Type B pancreatic cell (in vitro differentiated cells): Measurements from ENCODE around the gene SEPTIN5. TPM values are rescaled to one million over a fixed set of nuclear protein-coding genes. Genes with fewer than 3 reads are reported as not detected.

ENCODE experiments used
- DNase-seq: peaks from one replicate; pipeline ENCODE4 v3.0.0; 2021; ENCODE audit warnings: mixed read lengths; ENCODE audit not compliant: unreplicated experiment; ENCODE audit errors: extremely low spot score
- H3K27ac Mint-ChIP-seq: 2 replicates; pipeline ENCODE4 v1.8.0; 2021; ENCODE audit warnings: mild to moderate bottlenecking, mixed read lengths
- H3K27me3 Mint-ChIP-seq: 2 replicates; pipeline ENCODE4 v1.8.0; 2021; ENCODE audit warnings: mixed read lengths
- H3K36me3 Mint-ChIP-seq: 2 replicates; pipeline ENCODE4 v1.8.0; 2021; ENCODE audit warnings: mixed read lengths
- H3K4me1 Mint-ChIP-seq: one replicate; pipeline ENCODE4 v1.8.0; 2021; ENCODE audit warnings: mixed read lengths; ENCODE audit not compliant: unreplicated experiment
- H3K4me3 Mint-ChIP-seq: 2 replicates; pipeline ENCODE4 v1.8.0; 2021; ENCODE audit warnings: mild to moderate bottlenecking, mixed read lengths
- H3K9me3 Mint-ChIP-seq: 2 replicates; pipeline ENCODE4 v1.8.0; 2021; ENCODE audit warnings: mixed read lengths
- CTCF ChIP-seq: fragments of 200-600 bp; sonication (generic); conservative IDR thresholded peaks from 2 replicates; pipeline ENCODE4 v1.5.0; 2021; ENCODE audit warnings: antibody characterized with exemption, mild to moderate bottlenecking
- total RNA-seq: library from RNA; stranded (reverse); gene quantifications from 2 replicates; pipeline ENCODE4 v1.2.1, GENCODE V29; 2021; ENCODE audit warnings: low replicate concordance

Gene SEPTIN5
- total RNA-seq, 1 donor from 2014 or later = 45.7 TPM

GRCh38 chr22:19667872-19668740 is 46.2 kb upstream of the SEPTIN5 start:
- H3K36me3 Mint-ChIP-seq = no peaks in the 10 kb centered on the region
- no peak overlapping the region for H3K4me3 Mint-ChIP-seq
- peak; percentile 52 for DNase-seq
- H3K4me1 Mint-ChIP-seq = peaks cover 27% of the 10 kb centered on the region
- peaks cover 17% of the 10 kb centered on the region for H3K27me3 Mint-ChIP-seq
- no peak for TF ChIP-seq CTCF
- no peak overlapping the region for H3K27ac Mint-ChIP-seq
- H3K9me3 Mint-ChIP-seq = no peaks in the 10 kb centered on the region

GRCh38 chr22:19668748-19669147 is 45.6 kb upstream of the SEPTIN5 start:
- Mint-ChIP-seq H3K36me3 (no peaks in the 10 kb centered on the region), H3K4me1 (peaks cover 22% of the 10 kb centered on the region), H3K4me3 (no peak overlapping the region), H3K9me3 (no peaks in the 10 kb centered on the region), H3K27ac (no peak overlapping the region), H3K27me3 (peaks cover 20% of the 10 kb centered on the region)
- DNase-seq = peak; percentile 56
- no peak for TF ChIP-seq CTCF

GRCh38 chr22:19669570-19669969 is 44.7 kb upstream of the SEPTIN5 start:
- Mint-ChIP-seq H3K9me3 (no peaks in the 10 kb centered on the region), H3K27me3 (peaks cover 24% of the 10 kb centered on the region), H3K4me3 (no peak overlapping the region), H3K4me1 (peaks cover 14% of the 10 kb centered on the region), H3K27ac (no peak overlapping the region), H3K36me3 (no peaks in the 10 kb centered on the region)
- TF ChIP-seq CTCF = no peak
- DNase-seq = no peak

GRCh38 chr22:19671316-19671715 is 43.0 kb upstream of the SEPTIN5 start:
- Mint-ChIP-seq H3K36me3 (no peaks in the 10 kb centered on the region), H3K4me1 (peaks cover 12% of the 10 kb centered on the region), H3K4me3 (no peak overlapping the region), H3K27ac (no peak overlapping the region), H3K27me3 (peaks cover 29% of the 10 kb centered on the region), H3K9me3 (no peaks in the 10 kb centered on the region)
- TF ChIP-seq CTCF = no peak
- DNase-seq = no peak

- peaks cover 6% of the 10 kb centered on the region for H3K4me1 Mint-ChIP-seq
- TF ChIP-seq CTCF = no peak
- no peaks in the 10 kb centered on the region for H3K36me3 Mint-ChIP-seq
- no peak overlapping the region for H3K27ac Mint-ChIP-seq
- H3K9me3 Mint-ChIP-seq = no peaks in the 10 kb centered on the region
- no peak overlapping the region for H3K4me3 Mint-ChIP-seq
- H3K27me3 Mint-ChIP-seq = peaks cover 29% of the 10 kb centered on the region
- no peak for DNase-seq
Observed at GRCh38 chr22:19672054-19672776, 42.1 kb upstream of the SEPTIN5 start.
